Suprapubic skin (tissue), 4 donors: ENCODE measurements around the gene CCSER1. TPM values are rescaled to one million over a fixed set of nuclear protein-coding genes. Genes with fewer than 3 reads are reported as not detected.

Experiments
- DNase-seq, 2 donors: peaks; one replicate each; pipeline ENCODE4 v3.0.0-alpha.2; 2019; ENCODE audit warnings: low spot score in 2 of 2
- H3K27ac ChIP-seq: fragments of 200-600 bp; sonication (generic); one replicate; pipeline ENCODE4 v1.5.1; 2019
- H3K27me3 ChIP-seq: fragments of 200-600 bp; sonication (generic); one replicate; pipeline ENCODE4 v1.5.1; 2019
- H3K36me3 ChIP-seq: fragments of 200-600 bp; sonication (generic); one replicate; pipeline ENCODE4 v1.5.1; 2019
- H3K4me1 ChIP-seq: fragments of 200-600 bp; sonication (generic); one replicate; pipeline ENCODE4 v1.5.1; 2019
- H3K4me3 ChIP-seq: fragments of 200-600 bp; sonication (generic); one replicate; pipeline ENCODE4 v1.5.1; 2019; ENCODE audit warnings: mild to moderate bottlenecking
- H3K9me3 ChIP-seq: fragments of 200-600 bp; sonication (generic); one replicate; pipeline ENCODE4 v1.5.1; 2019
- CTCF ChIP-seq, 2 donors: fragments of 200-600 bp in 1 of 2; fragments of 450-650 bp in 1 of 2; sonication (generic) in 1 of 2; IDR thresholded peaks; one replicate each; pipeline ENCODE4 v1.5.1; 2016 to 2019; ENCODE audit warnings: antibody characterized with exemption in 2 of 2, mild to moderate bottlenecking in 1 of 2, moderate library complexity in 1 of 2
- EP300 ChIP-seq: sonication (generic); formaldehyde crosslinking; IDR thresholded peaks from one replicate; pipeline ENCODE4 v1.6.1; 2017; ENCODE audit warnings: antibody characterized with exemption
- POLR2A ChIP-seq, 2 donors: fragments of 450-650 bp; IDR thresholded peaks; one replicate each; pipeline ENCODE4 v1.6.1; 2017; ENCODE audit warnings: antibody characterized with exemption in 2 of 2, mild to moderate bottlenecking in 2 of 2, moderate library complexity in 2 of 2
- POLR2AphosphoS5 ChIP-seq, 3 donors: sonication (generic); formaldehyde crosslinking; IDR thresholded peaks; one replicate each; pipeline ENCODE4 v1.6.1; 2017; ENCODE audit warnings: antibody characterized with exemption in 3 of 3
- WGBS: methylation state at CpG from one replicate; pipeline ENCODE4 v1.1.5; 2018; 5-methylcytosine and 5-hydroxymethylcytosine counted together
- total RNA-seq, 4 donors: library from RNA; depleted of rRNA; stranded (reverse); fragments of >200 nt; gene quantifications; one replicate each; pipeline ENCODE4 v1.1.0, GENCODE V29; 2016

The CCSER1 gene
- total RNA-seq, 4 donors from 2014 or later: 6.7 to 39.5 (median 11.8) TPM

- no peak for TF ChIP-seq POLR2AphosphoS5 (IDR thresholded peaks at IDR 0.05)
- no peak for TF ChIP-seq CTCF (IDR thresholded peaks at IDR 0.05)
- TF ChIP-seq POLR2A (IDR thresholded peaks at IDR 0.05): no peak
- TF ChIP-seq EP300: no peak
- 94% methylated on average over 8 of the region's 8 CpGs for WGBS
- no peak for DNase-seq
- Histone ChIP-seq H3K4me1 (no peaks in the 10 kb centered on the region), H3K27me3 (no peaks in the 10 kb centered on the region), H3K4me3 (no peak overlapping the region), H3K9me3 (no peaks in the 10 kb centered on the region), H3K36me3 (no peaks in the 10 kb centered on the region), H3K27ac (no peak overlapping the region)
Observed at GRCh38 chr4:90585961-90586360, 458.8 kb downstream of the CCSER1 start.

DNA sequence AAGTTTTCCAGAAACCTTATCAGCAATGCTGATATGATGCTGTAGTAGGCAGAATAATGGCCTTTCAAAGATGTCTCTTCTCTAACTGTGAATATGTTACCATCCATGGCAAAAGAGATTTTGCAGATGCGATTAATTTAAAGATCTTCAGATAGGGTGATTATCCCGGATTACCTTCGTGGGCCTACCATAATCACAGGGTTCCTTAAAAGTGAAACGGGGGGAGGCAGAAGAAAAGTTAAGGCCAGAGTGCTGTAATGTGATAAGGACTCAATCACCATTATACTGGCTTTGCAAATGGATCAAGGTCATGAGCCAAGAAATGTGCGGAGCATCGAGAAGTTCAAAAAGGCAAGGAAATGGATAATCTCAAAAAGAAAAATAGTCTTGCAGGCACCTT is 459.6 kb downstream of the CCSER1 start:
- 91% methylated on average over 6 of the region's 6 CpGs for WGBS
- H3K4me1 ChIP-seq: no peaks in the 10 kb centered on the region
- H3K9me3 ChIP-seq: no peaks in the 10 kb centered on the region
- H3K36me3 ChIP-seq: no peaks in the 10 kb centered on the region
- H3K27ac ChIP-seq: no peak overlapping the region
- no peaks in the 10 kb centered on the region for H3K27me3 ChIP-seq
- DNase-seq: no peak
- no peak overlapping the region for H3K4me3 ChIP-seq
- TF ChIP-seq POLR2A (IDR thresholded peaks at IDR 0.05) (no peak), POLR2AphosphoS5 (IDR thresholded peaks at IDR 0.05) (no peak), CTCF (IDR thresholded peaks at IDR 0.05) (no peak), EP300 (no peak)

- H3K9me3 ChIP-seq: no peaks in the 10 kb centered on the region
- H3K4me1 ChIP-seq: no peaks in the 10 kb centered on the region
- H3K4me3 ChIP-seq: no peak overlapping the region
- H3K27ac ChIP-seq: no peak overlapping the region
- H3K36me3 ChIP-seq: no peaks in the 10 kb centered on the region
- no peak for DNase-seq
- H3K27me3 ChIP-seq: no peaks in the 10 kb centered on the region
- WGBS: 75% methylated on average over 4 of the region's 4 CpGs
- TF ChIP-seq POLR2AphosphoS5 (IDR thresholded peaks at IDR 0.05) (no peak), EP300 (no peak), CTCF (IDR thresholded peaks at IDR 0.05) (no peak), POLR2A (IDR thresholded peaks at IDR 0.05) (no peak)
Observed at GRCh38 chr4:90597927-90598326, 470.7 kb downstream of the CCSER1 start.

- H3K27me3 ChIP-seq: no peaks in the 10 kb centered on the region
- 94% methylated on average over 2 of the region's 2 CpGs for WGBS
Observed at GRCh38 chr4:90598741-90599140, 471.5 kb downstream of the CCSER1 start.

GRCh38 chr4:90602726-90603125 is 475.5 kb downstream of the CCSER1 start:
- 91% methylated on average over 4 of the region's 4 CpGs for WGBS
- Histone ChIP-seq H3K4me1 (no peaks in the 10 kb centered on the region), H3K36me3 (no peaks in the 10 kb centered on the region), H3K9me3 (no peaks in the 10 kb centered on the region), H3K27ac (no peak overlapping the region), H3K4me3 (no peak overlapping the region), H3K27me3 (no peaks in the 10 kb centered on the region)
- no peak for DNase-seq
- TF ChIP-seq POLR2A (IDR thresholded peaks at IDR 0.05) (no peak), POLR2AphosphoS5 (IDR thresholded peaks at IDR 0.05) (no peak)

More at GRCh38 chr4:90598741-90599140, 471.5 kb downstream of the CCSER1 start:
- no peak overlapping the region for H3K27ac ChIP-seq
- H3K9me3 ChIP-seq: no peaks in the 10 kb centered on the region
- H3K4me3 ChIP-seq: no peak overlapping the region
- DNase-seq: no peak
- no peaks in the 10 kb centered on the region for H3K36me3 ChIP-seq
- TF ChIP-seq EP300: no peak
- no peak for TF ChIP-seq CTCF (IDR thresholded peaks at IDR 0.05)
- H3K4me1 ChIP-seq: no peaks in the 10 kb centered on the region

DNA sequence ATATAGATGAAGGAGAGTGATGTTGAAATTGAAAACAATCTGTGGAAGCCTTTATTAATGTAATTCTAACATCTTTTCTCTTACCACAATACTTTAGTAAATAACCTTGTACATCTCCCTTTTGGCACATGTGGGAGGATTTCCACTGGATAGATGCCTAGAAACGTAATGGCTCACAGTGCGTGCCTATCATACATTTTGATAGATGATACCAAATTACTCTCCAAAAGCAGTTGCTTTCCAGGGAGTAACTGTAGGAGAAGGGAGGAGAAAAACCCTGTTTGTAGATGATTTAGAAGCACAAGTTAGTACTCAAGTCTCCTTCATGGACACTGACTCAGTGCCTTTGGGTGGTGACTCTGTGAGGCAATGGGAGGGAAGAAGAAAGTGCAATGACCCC is 476.3 kb downstream of the CCSER1 start:
- H3K36me3 ChIP-seq: no peaks in the 10 kb centered on the region
- DNase-seq: no peak
- H3K9me3 ChIP-seq: no peaks in the 10 kb centered on the region
- no peaks in the 10 kb centered on the region for H3K4me1 ChIP-seq
- TF ChIP-seq POLR2AphosphoS5 (IDR thresholded peaks at IDR 0.05) (no peak), CTCF (IDR thresholded peaks at IDR 0.05) (no peak), POLR2A (IDR thresholded peaks at IDR 0.05) (no peak), EP300 (no peak)
- 31% methylated on average over 2 of the region's 2 CpGs for WGBS
- no peak overlapping the region for H3K4me3 ChIP-seq
- no peaks in the 10 kb centered on the region for H3K27me3 ChIP-seq
- no peak overlapping the region for H3K27ac ChIP-seq
